GM21528 (cell line): ENCODE data around the gene SLC22A23.

Source experiments
- ATAC-seq: cut with Tn5 transposase; IDR thresholded peaks from one replicate; pipeline ENCODE4 v1.9.1; 2021; ENCODE audit warnings: mild to moderate bottlenecking, moderate library complexity; ENCODE audit not compliant: unreplicated experiment, low FRiP score

The SLC22A23 gene

GRCh38 chr6:3340894-3341293 lies 116.0 kb downstream of the SLC22A23 start:
- no peak for ATAC-seq

- no peak for ATAC-seq
These were observed 116.5 kb downstream of the SLC22A23 start for GRCh38 chr6:3340358-3340802.

- ATAC-seq = no peak
These were observed 117.0 kb downstream of the SLC22A23 start for GRCh38 chr6:3339811-3340210.

- no peak for ATAC-seq
These were observed 119.1 kb downstream of the SLC22A23 start for GRCh38 chr6:3337521-3338350.

- ATAC-seq = no peak
These were observed 119.9 kb downstream of the SLC22A23 start for GRCh38 chr6:3336859-3337515.

GRCh38 chr6:3336066-3336786 lies 120.6 kb downstream of the SLC22A23 start:
- ATAC-seq = no peak

- ATAC-seq = no peak
These were observed 121.7 kb downstream of the SLC22A23 start for GRCh38 chr6:3335169-3335568.

GRCh38 chr6:3334555-3334954 lies 122.3 kb downstream of the SLC22A23 start:
- ATAC-seq = no peak

- no peak for ATAC-seq
These were observed 123.6 kb downstream of the SLC22A23 start for GRCh38 chr6:3333263-3333662.

- ATAC-seq = no peak
These were observed 124.9 kb downstream of the SLC22A23 start for GRCh38 chr6:3331971-3332370.

- no peak for ATAC-seq
These were observed 125.4 kb downstream of the SLC22A23 start for GRCh38 chr6:3331494-3331893.

GRCh38 chr6:3330199-3330598 lies 126.7 kb downstream of the SLC22A23 start:
- ATAC-seq = no peak

GRCh38 chr6:3329393-3330051 lies 127.3 kb downstream of the SLC22A23 start:
- ATAC-seq = no peak

- ATAC-seq = no peak
These were observed 128.1 kb downstream of the SLC22A23 start for GRCh38 chr6:3328796-3329195.

GRCh38 chr6:3328145-3328544 lies 128.7 kb downstream of the SLC22A23 start:
- no peak for ATAC-seq

GRCh38 chr6:3327403-3327802 lies 129.4 kb downstream of the SLC22A23 start:
- no peak for ATAC-seq

GRCh38 chr6:3326981-3327380 lies 129.9 kb downstream of the SLC22A23 start:
- no peak for ATAC-seq

- ATAC-seq = no peak
These were observed 130.5 kb downstream of the SLC22A23 start for GRCh38 chr6:3326184-3326971.

GRCh38 chr6:3325210-3325609 lies 131.6 kb downstream of the SLC22A23 start:
- no peak for ATAC-seq
